H1 (cell line): Measurements from ENCODE around the gene TMEM44. TPM values are rescaled to one million over a fixed set of nuclear protein-coding genes. Genes with fewer than 3 reads are reported as not detected.

Source experiments
- CTCF ChIA-PET: fragments of 300-600 bp; sonication (Branson Sonifier 250); formaldehyde crosslinking; loops from one replicate; lab custom pipeline; 2021; ENCODE audit not compliant: partially characterized antibody; lab: Charles Lee
- POLR2A ChIA-PET: fragments of 300-600 bp; sonication (Branson Sonifier 250); formaldehyde crosslinking; loops from one replicate; lab custom pipeline; 2021; ENCODE audit warnings: inconsistent platforms; ENCODE audit not compliant: partially characterized antibody; lab: Charles Lee
- DNase-seq, 2 experiments: peaks; one replicate each; pipeline versions ENCODE4 v3.0.0 to v3.0.0-alpha.2; 2010 to 2022; ENCODE audit warnings: low spot score in 2 of 2, low read depth in 1 of 2, mixed read lengths in 1 of 2
- FAIRE-seq: peaks from 2 replicates; lab custom pipeline; 2011; peaks lifted over from hg19 to GRCh38; lab: Jason Lieb, UNC
- H2AFZ ChIP-seq: 2 replicates; pipeline ENCODE4 v1.8.1; 2012; ENCODE audit warnings: low read length, inconsistent platforms
- H2AK5ac ChIP-seq: 2 replicates; pipeline ENCODE4 v1.6.1; 2013; ENCODE audit warnings: low read depth, low read length
- H2BK120ac ChIP-seq: replicated peaks from 2 replicates; pipeline ENCODE3; 2013; ENCODE audit warnings: low read depth, low read length, inconsistent platforms
- H2BK12ac ChIP-seq: 2 replicates; pipeline ENCODE4 v1.6.1; 2013; ENCODE audit warnings: low read depth, low read length
- H2BK15ac ChIP-seq: 2 replicates; pipeline ENCODE4 v1.6.1; 2013; ENCODE audit warnings: low read length
- H2BK20ac ChIP-seq: 2 replicates; pipeline ENCODE4 v1.6.1; 2013; ENCODE audit warnings: low read length
- H2BK5ac ChIP-seq: 2 replicates; pipeline ENCODE4 v1.6.1; 2013; ENCODE audit warnings: low read depth, low read length
- H3K14ac ChIP-seq: 2 replicates; pipeline ENCODE4 v1.6.1; 2013; ENCODE audit warnings: inconsistent platforms; ENCODE audit not compliant: insufficient read length
- H3K18ac ChIP-seq: 2 replicates; pipeline ENCODE4 v1.6.1; 2013; ENCODE audit warnings: low read length; ENCODE audit errors: extremely low read depth
- H3K23ac ChIP-seq: 2 replicates; pipeline ENCODE4 v1.6.1; 2013; ENCODE audit warnings: inconsistent platforms; ENCODE audit not compliant: insufficient read length
- H3K23me2 ChIP-seq: 2 replicates; pipeline ENCODE4 v1.6.1; 2013; ENCODE audit warnings: low read depth, low read length
- H3K27ac ChIP-seq: 2 replicates; pipeline ENCODE4 v1.6.1; 2011; ENCODE audit warnings: low read depth, low read length, inconsistent platforms
- H3K27me3 ChIP-seq, 4 experiments: replicated peaks in 1 of 4; 1 replicate in 1 of 4; 2 replicates in 3 of 4; pipeline versions ENCODE4 v1.6.1 to v1.8.1; 2011 to 2013; ENCODE audit warnings: low read length in 3 of 4, mild to moderate bottlenecking in 3 of 4, inconsistent platforms in 2 of 4, mixed read lengths in 2 of 4, moderate library complexity in 1 of 4; ENCODE audit not compliant: control insufficient read depth in 3 of 4, insufficient read depth in 3 of 4; ENCODE audit errors: extremely low read depth in 1 of 4
- H3K36me3 ChIP-seq, 4 experiments: 2 replicates each; pipeline versions ENCODE4 v1.6.1 to v1.8.1; 2011 to 2013; ENCODE audit warnings: mild to moderate bottlenecking in 4 of 4, low read length in 3 of 4, moderate library complexity in 2 of 4, control low read depth in 1 of 4, inconsistent platforms in 1 of 4; ENCODE audit not compliant: insufficient read depth in 4 of 4, control insufficient read depth in 2 of 4
- H3K4ac ChIP-seq: replicated peaks from 2 replicates; pipeline ENCODE3; 2013; ENCODE audit warnings: low read length, low read depth, mixed read lengths, inconsistent platforms; ENCODE audit not compliant: insufficient read length
- H3K4me1 ChIP-seq, 4 experiments: replicated peaks in 1 of 4; 1 replicate in 1 of 4; 2 replicates in 3 of 4; pipeline versions ENCODE4 v1.6.1 to v1.8.1; 2011 to 2013; ENCODE audit warnings: low read length in 3 of 4, inconsistent platforms in 2 of 4, mixed read lengths in 1 of 4; ENCODE audit not compliant: insufficient read depth in 4 of 4, control insufficient read depth in 3 of 4
- H3K4me2 ChIP-seq, 2 experiments: 2 replicates each; pipeline versions ENCODE4 v1.6.1 to v1.8.1; 2011 to 2013; ENCODE audit warnings: low read depth in 2 of 2, low read length in 2 of 2, control low read depth in 1 of 2, inconsistent platforms in 1 of 2, mild to moderate bottlenecking in 1 of 2; ENCODE audit not compliant: insufficient read depth in 1 of 2
- H3K4me3 ChIP-seq, 4 experiments: fragments of 200-600, 300-600 bp in 1 of 4; sonication (generic), shearing (Covaris generic), sonication (Bioruptor Twin) in 1 of 4; 2 replicates each; pipeline versions ENCODE4 v1.5.1 to v1.8.1; 2011 to 2016; ENCODE audit warnings: low read length in 4 of 4, low read depth in 3 of 4, control low read depth in 2 of 4, inconsistent platforms in 2 of 4, mild to moderate bottlenecking in 2 of 4, mixed read lengths in 1 of 4, moderate library complexity in 1 of 4; ENCODE audit not compliant: insufficient read depth in 2 of 4; ENCODE audit errors: extremely low read depth in 1 of 4
- H3K56ac ChIP-seq: replicated peaks from 2 replicates; pipeline ENCODE3; 2013; ENCODE audit warnings: low read depth, mild to moderate bottlenecking, mixed read lengths, low read length, inconsistent platforms; ENCODE audit not compliant: insufficient read length
- H3K79me1 ChIP-seq: 2 replicates; pipeline ENCODE4 v1.6.1; 2013; ENCODE audit warnings: low read depth, low read length, control low read depth
- H3K79me2 ChIP-seq, 2 experiments: 2 replicates each; pipeline versions ENCODE4 v1.6.1 to v1.8.1; 2012 to 2013; ENCODE audit warnings: low read length in 2 of 2, mild to moderate bottlenecking in 2 of 2, inconsistent platforms in 1 of 2; ENCODE audit not compliant: insufficient read depth in 2 of 2, control insufficient read depth in 1 of 2
- H3K9ac ChIP-seq, 4 experiments: replicated peaks in 1 of 4; 1 replicate in 1 of 4; 2 replicates in 3 of 4; pipeline versions ENCODE4 v1.6.1 to v1.8.1; 2011 to 2013; ENCODE audit warnings: low read depth in 3 of 4, low read length in 3 of 4, control low read depth in 2 of 4, mild to moderate bottlenecking in 2 of 4, moderate library complexity in 2 of 4, inconsistent platforms in 1 of 4; ENCODE audit errors: extremely low read depth in 1 of 4
- H3K9me3 ChIP-seq, 2 experiments: 2 replicates each; pipeline versions ENCODE4 v1.6.1 to v1.8.1; 2012 to 2013; ENCODE audit warnings: mild to moderate bottlenecking in 2 of 2, moderate library complexity in 2 of 2, control low read depth in 1 of 2, inconsistent platforms in 1 of 2, low read depth in 1 of 2, low read length in 1 of 2, mixed read lengths in 1 of 2; ENCODE audit not compliant: insufficient read depth in 2 of 2
- H4K20me1 ChIP-seq, 2 experiments: replicated peaks in 1 of 2; 2 replicates each; pipeline versions ENCODE3 to v1.8.1; 2011 to 2013; ENCODE audit warnings: inconsistent platforms in 2 of 2, low read length in 2 of 2, mild to moderate bottlenecking in 1 of 2; ENCODE audit not compliant: insufficient read depth in 2 of 2, control insufficient read depth in 1 of 2
- H4K5ac ChIP-seq: 2 replicates; pipeline ENCODE4 v1.6.1; 2013; ENCODE audit warnings: low read length, low read depth, mixed read lengths, inconsistent platforms; ENCODE audit not compliant: insufficient read length
- H4K8ac ChIP-seq: 2 replicates; pipeline ENCODE4 v1.8.0; 2013; ENCODE audit warnings: mild to moderate bottlenecking, moderate library complexity, low read length, inconsistent platforms; ENCODE audit not compliant: insufficient read depth; ENCODE audit errors: extremely low read depth
- H4K91ac ChIP-seq: replicated peaks from 2 replicates; pipeline ENCODE3; 2013; ENCODE audit warnings: low read length, mixed read lengths, inconsistent platforms; ENCODE audit not compliant: insufficient read length
- ASH2L ChIP-seq: fragments of 200-600, 300-600 bp; sonication (generic); IDR thresholded peaks from one replicate; pipeline ENCODE4 v1.7.1; 2017; ENCODE audit warnings: low read length
- BRCA1 ChIP-seq: IDR thresholded peaks from 2 replicates; pipeline ENCODE4 v1.6.1; 2012; ENCODE audit warnings: low read depth, low read length, improper control_type of control experiment
- CBX5 ChIP-seq: fragments of 300-800, 300-1000 bp; sonication (generic); IDR thresholded peaks from 2 replicates; pipeline ENCODE4 v1.7.1; 2016; ENCODE audit warnings: antibody characterized with exemption, low read length, low read depth
- HDAC2 ChIP-seq, 2 experiments: fragments of 300-600 bp in 1 of 2; sonication (generic) in 1 of 2; IDR thresholded peaks; 2 replicates each; pipeline ENCODE4 v1.6.1; 2011 to 2012; ENCODE audit warnings: low read depth in 2 of 2, low read length in 2 of 2, mild to moderate bottlenecking in 2 of 2, moderate library complexity in 2 of 2, borderline replicate concordance in 1 of 2, inconsistent platforms in 1 of 2
- KDM1A ChIP-seq: fragments of 200-600, 300-600 bp; sonication (generic); IDR thresholded peaks from 2 replicates; pipeline ENCODE4 v1.7.1; 2016; ENCODE audit warnings: mild to moderate bottlenecking, low read length, borderline replicate concordance
- KDM4A ChIP-seq: IDR thresholded peaks from one replicate; pipeline ENCODE4 v1.7.1; 2012; ENCODE audit warnings: low read depth, mild to moderate bottlenecking, moderate library complexity, low read length, inconsistent platforms; ENCODE audit not compliant: severe bottlenecking
- KDM5A ChIP-seq: fragments of 200-600 bp; IDR thresholded peaks from 2 replicates; pipeline ENCODE4 v1.7.1; 2012; ENCODE audit warnings: mild to moderate bottlenecking, low read length, inconsistent platforms, mixed read lengths
- POLR2A ChIP-seq, 2 experiments: IDR thresholded peaks; 1 replicate in 1 of 2; 2 replicates in 1 of 2; pipeline ENCODE4 v1.6.1; 2011; ENCODE audit warnings: low read depth in 2 of 2, low read length in 2 of 2, mild to moderate bottlenecking in 2 of 2; ENCODE audit errors: control extremely low read depth in 1 of 2
- SAP30 ChIP-seq: fragments of 300-600 bp; sonication (generic); IDR thresholded peaks from 2 replicates; pipeline ENCODE4 v1.7.1; 2012; ENCODE audit warnings: low read length, moderate library complexity, mild to moderate bottlenecking, inconsistent platforms; ENCODE audit not compliant: insufficient read depth, insufficient replicate concordance
- SIRT6 ChIP-seq: IDR thresholded peaks from one replicate; pipeline ENCODE4 v1.7.1; 2012; ENCODE audit warnings: low read length, inconsistent platforms
- SRF ChIP-seq: IDR thresholded peaks from 2 replicates; pipeline ENCODE4 v1.6.1; 2011; ENCODE audit warnings: mild to moderate bottlenecking, low read depth, low read length, moderate library complexity
- WGBS, 2 experiments: shearing (Covaris generic) in 1 of 2; methylation state at CpG; one replicate each; pipeline versions ENCODE4 v1.1.6 to v1.1.7; 2013 to 2015; ENCODE audit warnings: low lambda C conversion rate in 2 of 2, mixed read lengths in 2 of 2, inconsistent platforms in 1 of 2, low coverage in 1 of 2, missing lambda C conversion rate in 1 of 2; ENCODE audit not compliant: insufficient replicate concordance in 2 of 2, insufficient coverage in 1 of 2, insufficient read length in 1 of 2; ENCODE audit errors: extremely low coverage in 1 of 2, missing lambda C conversion rate in 1 of 2; 5-methylcytosine and 5-hydroxymethylcytosine counted together
- polyA plus RNA-seq, 7 experiments: library from polyadenylated mRNA; depleted of rRNA in 3 of 7; stranded (reverse) in 5 of 7; unstranded in 2 of 7; fragments of >200 nt in 5 of 7; fragments of 200-250 nt in 2 of 7; gene quantifications; 1 replicate in 5 of 7; 2 replicates in 1 of 7; 4 replicates in 1 of 7; pipeline versions ENCODE4 v1.2.1 to v1.2.3, GENCODE V29; 2011 to 2013; ENCODE audit warnings: missing spikeins in 2 of 7, mixed read lengths in 2 of 7
- total RNA-seq: library from RNA; stranded (reverse); fragmentation: NEBNext Ultra II Directional; extraction: Animal tissue kit (Norgen Biotek cat#: 25700); gene quantifications from 2 replicates; pipeline ENCODE4 v1.2.1, GENCODE V29; 2021
- TF ChIP-seq, protein P1 (sequence below), 3 experiments: IDR thresholded peaks; 1 replicate in 2 of 3; 2 replicates in 1 of 3; pipeline versions ENCODE4 v1.5.1 to v1.6.1; 2011; ENCODE audit warnings: low read length in 3 of 3, mild to moderate bottlenecking in 3 of 3, inconsistent platforms in 2 of 3, low read depth in 1 of 3, moderate library complexity in 1 of 3; ENCODE audit not compliant: insufficient read depth in 1 of 3; ENCODE audit errors: control extremely low read depth in 1 of 3

The TMEM44 gene
- total and polyA plus RNA-seq, 2 of the 8 experiments (the other 6 are each of a cell fraction or from before 2014, with no cell fraction given), result 14.0 to 16.7 TPM

- H3K4me2 ChIP-seq, result no peak overlapping the region
- H4K8ac ChIP-seq, result no peak overlapping the region
- H3K4ac ChIP-seq, result no peak overlapping the region
- H2BK5ac ChIP-seq, result no peak overlapping the region
- no peak overlapping the region for H3K4me3 ChIP-seq
- ChIA-PET POLR2A (interaction anchor here (2.6 kb wide), 1 partner anchor 11 kb away, joined by 8 read pairs; the partner anchor contains the start of gene LSG1), CTCF (interaction anchor here (1.5 to 6.6 kb wide), 2 partner anchors 9 to 21 kb away, joined by 3 to 44 read pairs; partner anchors contain the start of gene LSG1)
- H3K56ac ChIP-seq, result no peak overlapping the region
- H3K14ac ChIP-seq, result no peak overlapping the region
- H4K5ac ChIP-seq, result no peak overlapping the region
- no peaks in the 10 kb centered on the region for H3K9me3 ChIP-seq
- H3K79me2 ChIP-seq, result no peaks in the 10 kb centered on the region
- WGBS, 2 experiments, result 95% methylated on average over 3 of the region's 3 CpGs; no CpG with 5 or more reads in 1 of the 2 experiments
- H2AFZ ChIP-seq, result no peak overlapping the region
- no peak for FAIRE-seq
- H3K9ac ChIP-seq, result no peak overlapping the region
- no peaks in the 10 kb centered on the region for H3K79me1 ChIP-seq
- H3K18ac ChIP-seq, result no peak overlapping the region
- no peak overlapping the region for H2BK20ac ChIP-seq
- H2AK5ac ChIP-seq, result no peak overlapping the region
- H3K4me1 ChIP-seq, result no peaks in the 10 kb centered on the region
- H2BK15ac ChIP-seq, result no peak overlapping the region
- H3K23me2 ChIP-seq, result no peaks in the 10 kb centered on the region
- H3K23ac ChIP-seq, result no peak overlapping the region
- no peak overlapping the region for H4K91ac ChIP-seq
- H3K27ac ChIP-seq, result no peak overlapping the region
- H4K20me1 ChIP-seq, result peaks cover 0 to 3% of the 10 kb centered on the region in 2 experiments
- H3K27me3 ChIP-seq, result no peaks in the 10 kb centered on the region
- DNase-seq, result no peak
- peaks cover 15 to 54% (median 42%) of the 10 kb centered on the region in 4 experiments for H3K36me3 ChIP-seq
- H2BK120ac ChIP-seq, result no peak overlapping the region
- no peak overlapping the region for H2BK12ac ChIP-seq
- no peak for TF ChIP-seq CBX5
- TF ChIP-seq KDM4A, result no peak
- no peak for TF ChIP-seq SRF
- no peak for TF ChIP-seq POLR2A (IDR thresholded peaks at IDR 0.05; ENCODE audit: control extremely low read depth in 1 of 2, low read depth in 2 of 2, low read length in 2 of 2)
- no peak for TF ChIP-seq ASH2L
- TF ChIP-seq SAP30, result no peak
- TF ChIP-seq, protein P1, sequence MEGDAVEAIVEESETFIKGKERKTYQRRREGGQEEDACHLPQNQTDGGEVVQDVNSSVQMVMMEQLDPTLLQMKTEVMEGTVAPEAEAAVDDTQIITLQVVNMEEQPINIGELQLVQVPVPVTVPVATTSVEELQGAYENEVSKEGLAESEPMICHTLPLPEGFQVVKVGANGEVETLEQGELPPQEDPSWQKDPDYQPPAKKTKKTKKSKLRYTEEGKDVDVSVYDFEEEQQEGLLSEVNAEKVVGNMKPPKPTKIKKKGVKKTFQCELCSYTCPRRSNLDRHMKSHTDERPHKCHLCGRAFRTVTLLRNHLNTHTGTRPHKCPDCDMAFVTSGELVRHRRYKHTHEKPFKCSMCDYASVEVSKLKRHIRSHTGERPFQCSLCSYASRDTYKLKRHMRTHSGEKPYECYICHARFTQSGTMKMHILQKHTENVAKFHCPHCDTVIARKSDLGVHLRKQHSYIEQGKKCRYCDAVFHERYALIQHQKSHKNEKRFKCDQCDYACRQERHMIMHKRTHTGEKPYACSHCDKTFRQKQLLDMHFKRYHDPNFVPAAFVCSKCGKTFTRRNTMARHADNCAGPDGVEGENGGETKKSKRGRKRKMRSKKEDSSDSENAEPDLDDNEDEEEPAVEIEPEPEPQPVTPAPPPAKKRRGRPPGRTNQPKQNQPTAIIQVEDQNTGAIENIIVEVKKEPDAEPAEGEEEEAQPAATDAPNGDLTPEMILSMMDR (IDR thresholded peaks at IDR 0.05; ENCODE audit: control extremely low read depth in 1 of 3, insufficient read depth in 1 of 3, low read depth in 1 of 3, low read length in 3 of 3), result no peak
- no peak for TF ChIP-seq HDAC2 (IDR thresholded peaks at IDR 0.05; ENCODE audit: borderline replicate concordance in 1 of 2, low read depth in 2 of 2, low read length in 2 of 2)
- TF ChIP-seq KDM1A, result no peak
- no peak for TF ChIP-seq KDM5A
- no peak for TF ChIP-seq SIRT6
- no peak for TF ChIP-seq BRCA1
Measured at GRCh38 chr3:194661374-194661773, 28.2 kb upstream of the TMEM44 start.
